Liver (tissue), 3 donors: ENCODE data around the gene HNMT.

Experiments
- EGR1 ChIP-seq, 2 donors: IDR thresholded peaks; 2 replicates each; pipeline ENCODE4 v1.6.1; 2016 to 2018; ENCODE audit warnings: antibody characterized with exemption in 2 of 2, low read depth in 2 of 2
- GABPA ChIP-seq, 2 donors: IDR thresholded peaks in 1 of 2; conservative IDR thresholded peaks in 1 of 2; 2 replicates each; pipeline ENCODE4 v1.6.1; 2016; ENCODE audit warnings: antibody characterized with exemption in 2 of 2, mild to moderate bottlenecking in 1 of 2, moderate library complexity in 1 of 2
- JUND ChIP-seq, 2 donors: IDR thresholded peaks; 2 replicates each; pipeline ENCODE4 v1.6.1; 2016; ENCODE audit warnings: antibody characterized with exemption in 2 of 2
- RAD21 ChIP-seq, 2 donors: IDR thresholded peaks; 2 replicates each; pipeline ENCODE4 v1.6.1; 2016; ENCODE audit warnings: antibody characterized with exemption in 2 of 2, mild to moderate bottlenecking in 2 of 2
- RXRA ChIP-seq, 2 donors: IDR thresholded peaks; 2 replicates each; pipeline ENCODE4 v1.6.1; 2017 to 2018; ENCODE audit warnings: antibody characterized with exemption in 2 of 2, mild to moderate bottlenecking in 1 of 2
- SP1 ChIP-seq: IDR thresholded peaks from 2 replicates; pipeline ENCODE4 v1.6.1; 2018; ENCODE audit warnings: antibody characterized with exemption, mild to moderate bottlenecking
- TAF1 ChIP-seq: conservative IDR thresholded peaks from 2 replicates; pipeline ENCODE4 v1.6.1; 2016; ENCODE audit warnings: antibody characterized with exemption, mild to moderate bottlenecking
- ZBTB33 ChIP-seq: IDR thresholded peaks from 2 replicates; pipeline ENCODE4 v1.6.1; 2016; ENCODE audit warnings: antibody characterized with exemption
- TF ChIP-seq, protein P1 (sequence below): IDR thresholded peaks from 2 replicates; pipeline ENCODE4 v1.6.1; 2016; ENCODE audit warnings: antibody characterized with exemption
- TF ChIP-seq, protein P2 (sequence below): fragments of 150-350 bp; IDR thresholded peaks from 2 replicates; pipeline ENCODE4 v1.5.1; 2017; ENCODE audit warnings: improper control_type of control experiment, low read depth, low read length; ENCODE audit not compliant: missing input control
- TF ChIP-seq, protein P3 (sequence below): IDR thresholded peaks from 2 replicates; pipeline ENCODE4 v1.6.1; 2016; ENCODE audit warnings: antibody characterized with exemption
- TF ChIP-seq, protein P4 (sequence below): IDR thresholded peaks from 2 replicates; pipeline ENCODE4 v1.6.1; 2016; ENCODE audit warnings: antibody characterized with exemption, mild to moderate bottlenecking
- donor health status: healthy.
- donor health status: healthy.

- TF ChIP-seq, protein P1, sequence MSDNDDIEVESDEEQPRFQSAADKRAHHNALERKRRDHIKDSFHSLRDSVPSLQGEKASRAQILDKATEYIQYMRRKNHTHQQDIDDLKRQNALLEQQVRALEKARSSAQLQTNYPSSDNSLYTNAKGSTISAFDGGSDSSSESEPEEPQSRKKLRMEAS = no peak
- TF ChIP-seq, protein P2, sequence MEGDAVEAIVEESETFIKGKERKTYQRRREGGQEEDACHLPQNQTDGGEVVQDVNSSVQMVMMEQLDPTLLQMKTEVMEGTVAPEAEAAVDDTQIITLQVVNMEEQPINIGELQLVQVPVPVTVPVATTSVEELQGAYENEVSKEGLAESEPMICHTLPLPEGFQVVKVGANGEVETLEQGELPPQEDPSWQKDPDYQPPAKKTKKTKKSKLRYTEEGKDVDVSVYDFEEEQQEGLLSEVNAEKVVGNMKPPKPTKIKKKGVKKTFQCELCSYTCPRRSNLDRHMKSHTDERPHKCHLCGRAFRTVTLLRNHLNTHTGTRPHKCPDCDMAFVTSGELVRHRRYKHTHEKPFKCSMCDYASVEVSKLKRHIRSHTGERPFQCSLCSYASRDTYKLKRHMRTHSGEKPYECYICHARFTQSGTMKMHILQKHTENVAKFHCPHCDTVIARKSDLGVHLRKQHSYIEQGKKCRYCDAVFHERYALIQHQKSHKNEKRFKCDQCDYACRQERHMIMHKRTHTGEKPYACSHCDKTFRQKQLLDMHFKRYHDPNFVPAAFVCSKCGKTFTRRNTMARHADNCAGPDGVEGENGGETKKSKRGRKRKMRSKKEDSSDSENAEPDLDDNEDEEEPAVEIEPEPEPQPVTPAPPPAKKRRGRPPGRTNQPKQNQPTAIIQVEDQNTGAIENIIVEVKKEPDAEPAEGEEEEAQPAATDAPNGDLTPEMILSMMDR = no peak
- TF ChIP-seq GABPA (IDR thresholded peaks at IDR 0.05 in 1 of 2, conservative IDR thresholded peaks at IDR 0.05 in 1 of 2) = no peak
- TF ChIP-seq RAD21 (IDR thresholded peaks at IDR 0.05) = no peak
- TF ChIP-seq ZBTB33 = no peak
- TF ChIP-seq, protein P3, sequence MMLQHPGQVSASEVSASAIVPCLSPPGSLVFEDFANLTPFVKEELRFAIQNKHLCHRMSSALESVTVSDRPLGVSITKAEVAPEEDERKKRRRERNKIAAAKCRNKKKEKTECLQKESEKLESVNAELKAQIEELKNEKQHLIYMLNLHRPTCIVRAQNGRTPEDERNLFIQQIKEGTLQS = no peak
- no peak for TF ChIP-seq TAF1
- TF ChIP-seq RXRA (IDR thresholded peaks at IDR 0.05) = no peak
- no peak for TF ChIP-seq JUND (IDR thresholded peaks at IDR 0.05)
- TF ChIP-seq, protein P4, sequence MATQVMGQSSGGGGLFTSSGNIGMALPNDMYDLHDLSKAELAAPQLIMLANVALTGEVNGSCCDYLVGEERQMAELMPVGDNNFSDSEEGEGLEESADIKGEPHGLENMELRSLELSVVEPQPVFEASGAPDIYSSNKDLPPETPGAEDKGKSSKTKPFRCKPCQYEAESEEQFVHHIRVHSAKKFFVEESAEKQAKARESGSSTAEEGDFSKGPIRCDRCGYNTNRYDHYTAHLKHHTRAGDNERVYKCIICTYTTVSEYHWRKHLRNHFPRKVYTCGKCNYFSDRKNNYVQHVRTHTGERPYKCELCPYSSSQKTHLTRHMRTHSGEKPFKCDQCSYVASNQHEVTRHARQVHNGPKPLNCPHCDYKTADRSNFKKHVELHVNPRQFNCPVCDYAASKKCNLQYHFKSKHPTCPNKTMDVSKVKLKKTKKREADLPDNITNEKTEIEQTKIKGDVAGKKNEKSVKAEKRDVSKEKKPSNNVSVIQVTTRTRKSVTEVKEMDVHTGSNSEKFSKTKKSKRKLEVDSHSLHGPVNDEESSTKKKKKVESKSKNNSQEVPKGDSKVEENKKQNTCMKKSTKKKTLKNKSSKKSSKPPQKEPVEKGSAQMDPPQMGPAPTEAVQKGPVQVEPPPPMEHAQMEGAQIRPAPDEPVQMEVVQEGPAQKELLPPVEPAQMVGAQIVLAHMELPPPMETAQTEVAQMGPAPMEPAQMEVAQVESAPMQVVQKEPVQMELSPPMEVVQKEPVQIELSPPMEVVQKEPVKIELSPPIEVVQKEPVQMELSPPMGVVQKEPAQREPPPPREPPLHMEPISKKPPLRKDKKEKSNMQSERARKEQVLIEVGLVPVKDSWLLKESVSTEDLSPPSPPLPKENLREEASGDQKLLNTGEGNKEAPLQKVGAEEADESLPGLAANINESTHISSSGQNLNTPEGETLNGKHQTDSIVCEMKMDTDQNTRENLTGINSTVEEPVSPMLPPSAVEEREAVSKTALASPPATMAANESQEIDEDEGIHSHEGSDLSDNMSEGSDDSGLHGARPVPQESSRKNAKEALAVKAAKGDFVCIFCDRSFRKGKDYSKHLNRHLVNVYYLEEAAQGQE = no peak
- TF ChIP-seq SP1 = no peak
- no peak for TF ChIP-seq EGR1 (IDR thresholded peaks at IDR 0.05; ENCODE audit: low read depth in 2 of 2)
Measured at GRCh38 chr2:137947032-137947727, 17.1 kb upstream of the HNMT start.
